LNCAP (cell line): ENCODE data around the gene CHRD.

Source experiments
- TF ChIP-seq, protein P1 (sequence below): fragments of 450-650 bp; IDR thresholded peaks from 2 replicates; pipeline ENCODE4 v1.5.1; 2017; ENCODE audit warnings: mild to moderate bottlenecking

The CHRD gene

DNA sequence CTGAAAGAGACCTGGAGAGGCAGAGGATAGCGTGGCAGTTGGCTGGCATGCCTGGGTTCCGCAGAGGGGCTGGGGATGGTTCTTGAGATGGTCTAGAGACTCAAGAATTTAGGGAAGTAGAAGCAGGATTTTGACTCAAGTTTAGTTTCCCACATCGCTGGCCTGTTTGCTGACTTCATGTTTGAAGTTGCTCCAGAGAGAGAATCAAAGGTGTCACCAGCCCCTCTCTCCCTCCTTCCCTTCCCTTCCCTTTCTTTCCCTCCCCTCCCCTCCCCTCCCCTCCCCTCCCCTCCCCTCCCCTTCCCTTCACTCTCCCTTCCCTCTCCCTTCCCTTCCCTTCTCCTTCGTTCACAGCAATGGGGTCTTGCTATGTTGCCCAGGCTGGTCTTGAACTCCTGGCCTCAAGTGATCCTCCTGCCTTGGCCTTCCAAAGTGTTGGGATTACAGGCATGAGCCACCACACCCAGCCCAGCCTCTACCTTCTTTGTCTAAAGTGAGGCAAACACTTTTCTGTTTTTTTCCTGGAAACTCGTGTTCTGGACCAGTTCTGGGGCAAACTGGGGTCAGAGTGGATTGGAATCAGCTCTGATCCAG, 10.2 kb downstream of the CHRD start:
- TF ChIP-seq, protein P1, sequence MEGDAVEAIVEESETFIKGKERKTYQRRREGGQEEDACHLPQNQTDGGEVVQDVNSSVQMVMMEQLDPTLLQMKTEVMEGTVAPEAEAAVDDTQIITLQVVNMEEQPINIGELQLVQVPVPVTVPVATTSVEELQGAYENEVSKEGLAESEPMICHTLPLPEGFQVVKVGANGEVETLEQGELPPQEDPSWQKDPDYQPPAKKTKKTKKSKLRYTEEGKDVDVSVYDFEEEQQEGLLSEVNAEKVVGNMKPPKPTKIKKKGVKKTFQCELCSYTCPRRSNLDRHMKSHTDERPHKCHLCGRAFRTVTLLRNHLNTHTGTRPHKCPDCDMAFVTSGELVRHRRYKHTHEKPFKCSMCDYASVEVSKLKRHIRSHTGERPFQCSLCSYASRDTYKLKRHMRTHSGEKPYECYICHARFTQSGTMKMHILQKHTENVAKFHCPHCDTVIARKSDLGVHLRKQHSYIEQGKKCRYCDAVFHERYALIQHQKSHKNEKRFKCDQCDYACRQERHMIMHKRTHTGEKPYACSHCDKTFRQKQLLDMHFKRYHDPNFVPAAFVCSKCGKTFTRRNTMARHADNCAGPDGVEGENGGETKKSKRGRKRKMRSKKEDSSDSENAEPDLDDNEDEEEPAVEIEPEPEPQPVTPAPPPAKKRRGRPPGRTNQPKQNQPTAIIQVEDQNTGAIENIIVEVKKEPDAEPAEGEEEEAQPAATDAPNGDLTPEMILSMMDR: no peak

DNA sequence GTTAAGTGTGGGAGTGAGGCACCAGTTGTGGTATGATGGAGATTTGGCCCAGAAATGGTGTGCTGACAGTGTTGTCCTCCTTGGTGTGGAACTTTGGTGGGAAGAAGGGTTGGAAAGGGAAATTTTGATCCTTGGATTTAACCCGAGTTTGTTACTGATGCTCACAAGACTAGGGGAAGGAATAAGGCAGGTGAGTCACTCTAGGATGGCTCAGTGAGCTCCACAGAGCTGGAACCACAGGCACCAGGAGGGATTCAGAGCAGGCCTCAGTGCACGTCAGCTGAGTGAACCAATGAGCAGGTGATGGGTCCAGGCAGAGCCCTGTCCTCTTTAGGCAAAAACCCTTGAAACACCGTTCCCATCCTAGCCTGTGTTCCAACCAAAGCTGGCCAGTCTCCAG, 11.4 kb downstream of the CHRD start:
- TF ChIP-seq, protein P1: no peak

DNA sequence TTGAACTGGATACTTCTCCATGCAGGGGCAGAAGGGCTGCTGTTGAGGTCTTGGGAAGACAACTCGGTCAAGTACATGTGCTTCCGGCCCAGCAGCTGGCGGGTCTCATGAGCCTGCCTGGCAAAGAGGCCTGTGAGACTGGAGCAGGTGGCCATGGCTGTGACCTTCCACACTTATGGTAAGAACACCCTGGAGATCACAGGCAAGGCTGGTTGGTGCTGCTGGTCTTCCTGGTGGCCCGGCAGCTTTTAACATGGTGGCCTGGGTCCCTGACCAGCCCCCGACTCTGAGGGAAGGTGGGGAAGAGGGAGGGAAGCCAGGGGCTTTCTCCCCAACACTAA, 15.4 kb downstream of the CHRD start:
- TF ChIP-seq, protein P1: no peak

GRCh38 chr3:184399410-184399809, 19.6 kb downstream of the CHRD start:
- TF ChIP-seq, protein P1: no peak

GRCh38 chr3:184405075-184406030, 25.5 kb downstream of the CHRD start:
- TF ChIP-seq, protein P1: no peak

GRCh38 chr3:184409331-184409926, 29.6 kb downstream of the CHRD start:
- TF ChIP-seq, protein P1: no peak

GRCh38 chr3:184409946-184410500, 30.2 kb downstream of the CHRD start:
- TF ChIP-seq, protein P1: no peak
